NCI-H1930 (cell line): Measurements from ENCODE around the gene PAX5.
A peak's percentile ranks its signal among the peaks of the same experiment; 100 is the strongest.

Experiments
- DNase-seq, 2 experiments: peaks; one replicate each; lab custom pipeline; 2025; lab: John Stamatoyannopoulos, UW

The PAX5 gene

DNA sequence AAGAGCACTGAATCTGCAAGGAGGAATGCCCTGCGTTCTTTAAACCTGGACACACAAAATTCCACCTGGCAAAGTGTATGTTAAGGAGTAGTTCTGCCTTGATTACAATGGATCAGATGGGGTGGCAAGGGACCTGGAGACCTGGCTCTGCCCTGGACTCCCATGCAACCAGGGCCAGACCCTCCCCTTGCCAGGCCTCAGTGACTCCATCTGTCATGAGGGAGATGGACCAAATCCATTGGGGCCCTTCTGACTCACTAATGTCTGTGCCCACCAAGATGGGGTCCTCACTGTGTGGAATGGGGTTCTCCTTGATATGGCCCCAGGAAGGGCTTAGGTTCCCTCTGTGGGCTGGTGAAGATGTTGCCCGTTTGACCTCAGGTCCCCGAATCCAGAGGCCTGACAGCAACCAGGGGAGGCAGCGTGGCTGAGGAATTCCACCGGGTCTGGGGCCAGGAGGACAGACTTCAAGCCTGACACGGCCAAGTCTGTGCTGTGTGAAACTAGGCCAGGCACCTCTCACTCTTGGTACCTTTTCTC lies 100.3 kb downstream of the PAX5 start:
- DNase-seq, result no peak

- no peak for DNase-seq
These were observed 101.9 kb downstream of the PAX5 start for GRCh38 chr9:36932198-36932597.

DNA sequence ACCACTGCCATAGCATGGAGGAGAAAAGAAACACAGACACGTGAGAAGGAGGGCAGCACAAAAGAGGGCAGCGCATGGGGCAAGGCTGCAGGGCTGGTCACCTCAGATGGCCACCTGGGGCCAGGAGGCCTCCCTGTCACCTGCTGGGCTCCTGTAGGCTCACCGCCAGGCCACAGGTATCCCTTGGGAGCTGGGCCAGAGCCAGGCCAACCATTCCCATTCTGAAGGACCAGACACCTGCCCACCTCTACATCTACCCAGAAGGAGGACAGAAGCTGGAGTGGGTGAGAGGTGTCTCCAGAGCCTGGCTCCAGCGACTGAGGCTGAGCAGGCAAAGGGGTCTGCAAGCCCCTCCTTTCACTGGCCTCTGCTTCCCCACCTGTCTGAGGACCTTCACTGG lies 103.1 kb downstream of the PAX5 start:
- no peak for DNase-seq

- no peak for DNase-seq
These were observed 104.8 kb downstream of the PAX5 start for GRCh38 chr9:36929350-36929675.

DNA sequence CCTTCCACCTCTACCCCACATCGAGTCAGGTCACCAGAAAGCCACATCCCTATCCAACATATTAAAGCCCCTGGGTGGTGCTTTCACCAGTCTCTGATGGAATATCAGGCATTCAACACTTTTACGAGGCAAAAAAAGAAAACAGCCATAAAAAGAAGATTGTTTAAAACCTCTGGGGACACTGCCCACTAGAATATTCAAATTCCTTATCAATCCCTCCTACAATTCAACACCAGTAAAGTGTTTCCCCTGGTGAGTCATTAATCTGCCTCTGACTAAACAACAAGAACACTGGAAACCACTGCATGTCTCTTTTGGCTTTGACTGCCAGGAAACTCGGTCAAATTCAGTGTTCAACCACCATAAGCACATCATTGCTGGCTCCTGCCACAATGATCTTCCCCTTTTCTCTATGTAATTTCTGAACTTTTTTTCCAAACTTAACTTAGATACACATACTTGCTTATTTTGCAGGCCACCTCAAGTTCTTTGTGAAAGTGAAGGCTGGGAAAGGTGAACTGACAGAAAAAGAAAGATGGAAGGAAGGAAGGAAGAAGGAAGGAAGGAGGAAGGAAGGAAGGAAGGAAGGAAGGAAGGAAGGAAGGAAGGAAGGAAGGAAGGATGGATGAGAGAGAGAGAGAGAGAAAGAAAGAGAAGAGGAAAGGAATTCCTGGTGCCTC lies 105.3 kb downstream of the PAX5 start:
- DNase-seq, result no peak

GRCh38 chr9:36928210-36928609 lies 105.9 kb downstream of the PAX5 start:
- DNase-seq, result no peak

- DNase-seq, result no peak
These were observed 109.2 kb downstream of the PAX5 start for GRCh38 chr9:36924757-36925432.

- DNase-seq, result peak in 1 of 2 experiments; percentile 30
These were observed 110.0 kb downstream of the PAX5 start for GRCh38 chr9:36924071-36924470.

DNA sequence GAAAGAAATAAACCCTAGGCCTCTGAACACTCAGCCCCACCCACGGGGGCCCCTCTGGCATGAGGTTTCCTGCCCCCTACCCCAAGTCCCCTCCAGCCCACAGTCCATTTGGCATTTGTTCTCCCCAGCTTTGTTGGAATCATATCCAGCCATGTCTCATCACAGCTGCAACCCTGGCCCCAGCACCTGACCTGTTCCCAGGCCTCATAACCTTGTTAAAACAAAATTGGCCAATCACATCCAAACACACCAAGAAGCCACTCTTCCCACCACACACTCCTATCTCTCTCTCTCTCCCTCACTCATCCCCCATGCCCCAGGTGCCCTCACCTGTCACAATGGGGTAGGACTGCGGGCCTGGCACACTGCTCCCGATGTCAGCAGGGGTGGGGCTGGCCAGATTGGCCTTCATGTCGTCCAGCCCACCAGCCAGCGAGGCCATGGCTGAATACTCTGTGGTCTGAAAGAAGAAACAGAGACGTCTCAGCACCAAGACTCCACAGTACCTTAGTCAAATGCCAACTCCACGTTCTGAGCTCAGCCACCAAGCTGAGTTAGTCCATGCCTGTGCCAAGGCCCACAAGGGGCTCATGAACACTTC lies 110.9 kb downstream of the PAX5 start:
- DNase-seq, result no peak

DNA sequence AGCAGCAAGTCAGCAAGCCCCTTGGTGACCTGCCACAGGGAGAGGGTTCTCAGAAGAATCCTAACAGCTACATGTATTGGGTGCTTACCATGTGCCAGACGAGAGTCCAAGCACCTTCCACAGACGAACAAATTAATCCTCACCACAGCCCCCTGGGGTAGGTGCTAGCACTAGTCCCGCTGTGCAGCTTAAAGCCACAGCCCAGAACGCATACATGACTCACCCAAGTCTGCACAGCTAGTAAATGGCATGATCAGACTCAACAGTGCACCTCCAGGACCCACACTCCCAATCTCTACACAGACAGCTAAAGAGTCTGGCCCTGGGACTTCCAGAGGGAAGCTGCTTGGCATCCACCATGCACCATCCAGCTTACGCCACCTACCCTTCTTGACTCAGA lies 111.5 kb downstream of the PAX5 start:
- DNase-seq, result no peak

GRCh38 chr9:36914212-36914577 lies 119.9 kb downstream of the PAX5 start:
- DNase-seq, result no peak

DNA sequence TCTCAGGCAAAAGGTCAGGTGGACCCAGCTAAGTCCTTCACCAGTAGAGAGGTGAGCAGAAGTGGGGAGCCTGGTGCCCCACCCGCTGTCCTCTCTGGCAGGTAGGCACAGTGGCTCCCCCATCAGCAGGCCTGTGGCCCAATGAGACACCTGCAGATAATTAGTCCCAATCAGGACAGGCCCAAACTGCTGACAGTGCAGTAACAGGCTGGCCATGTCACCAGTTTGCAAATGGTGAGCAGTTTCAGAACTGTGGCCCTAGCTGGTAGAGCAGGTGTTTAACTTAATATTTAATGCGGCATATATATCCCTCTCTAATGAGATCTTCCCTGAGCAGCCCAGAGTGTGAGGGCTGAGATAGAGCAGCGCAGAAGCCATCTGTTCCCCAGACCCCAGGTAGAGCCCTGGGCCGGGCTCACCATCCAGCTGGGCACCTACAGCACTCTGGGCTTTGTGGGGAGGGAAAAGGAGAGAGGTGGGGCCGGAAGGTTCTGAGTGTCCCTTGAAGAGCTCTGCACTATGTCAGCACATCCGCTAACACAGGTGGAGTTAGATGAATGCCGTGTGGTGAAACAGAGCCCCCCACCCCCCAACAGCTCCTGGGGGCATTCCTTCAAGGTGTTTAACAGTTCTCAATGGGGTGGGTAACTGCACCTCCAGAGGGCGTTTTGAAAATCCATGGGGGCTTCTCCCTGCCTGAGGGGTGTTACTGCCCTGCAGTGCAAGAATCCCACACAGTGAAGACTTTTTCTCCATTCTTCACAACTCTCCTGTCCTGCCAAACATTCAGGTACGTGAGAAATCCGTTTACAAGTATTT lies 120.5 kb downstream of the PAX5 start:
- DNase-seq, result no peak

- DNase-seq, result no peak
These were observed 121.4 kb downstream of the PAX5 start for GRCh38 chr9:36912620-36913019.

GRCh38 chr9:36911601-36912412 lies 122.3 kb downstream of the PAX5 start:
- DNase-seq, result no peak

GRCh38 chr9:36911037-36911436 lies 123.0 kb downstream of the PAX5 start:
- no peak for DNase-seq

- no peak for DNase-seq
These were observed 127.6 kb downstream of the PAX5 start for GRCh38 chr9:36906492-36906891.

GRCh38 chr9:36905101-36906066 lies 128.7 kb downstream of the PAX5 start:
- DNase-seq, result no peak

GRCh38 chr9:36903541-36904435 lies 130.3 kb downstream of the PAX5 start:
- DNase-seq, result no peak

GRCh38 chr9:36902861-36903524 lies 131.1 kb downstream of the PAX5 start:
- DNase-seq, result no peak
